GM18505 (cell line): Measurements from ENCODE around the gene APC2.

ENCODE experiments used
- ATAC-seq: cut with Tn5 transposase; IDR thresholded peaks from one replicate; pipeline ENCODE4 v1.9.1; 2021; ENCODE audit not compliant: unreplicated experiment
- POLR2A ChIP-seq: IDR thresholded peaks from 4 replicates; pipeline ENCODE4 v1.6.1; 2011; ENCODE audit warnings: borderline replicate concordance; ENCODE audit not compliant: insufficient read depth, insufficient read length; ENCODE audit errors: extremely low read depth

Gene APC2

GRCh38 chr19:1486720-1487575 lies 37.0 kb downstream of the APC2 start:
- no peak for TF ChIP-seq POLR2A
- no peak for ATAC-seq

- no peak for TF ChIP-seq POLR2A
- ATAC-seq, result no peak
Measured at GRCh38 chr19:1487576-1488281, 37.8 kb downstream of the APC2 start.

GRCh38 chr19:1488282-1488601 lies 38.3 kb downstream of the APC2 start:
- no peak for ATAC-seq
- no peak for TF ChIP-seq POLR2A

DNA sequence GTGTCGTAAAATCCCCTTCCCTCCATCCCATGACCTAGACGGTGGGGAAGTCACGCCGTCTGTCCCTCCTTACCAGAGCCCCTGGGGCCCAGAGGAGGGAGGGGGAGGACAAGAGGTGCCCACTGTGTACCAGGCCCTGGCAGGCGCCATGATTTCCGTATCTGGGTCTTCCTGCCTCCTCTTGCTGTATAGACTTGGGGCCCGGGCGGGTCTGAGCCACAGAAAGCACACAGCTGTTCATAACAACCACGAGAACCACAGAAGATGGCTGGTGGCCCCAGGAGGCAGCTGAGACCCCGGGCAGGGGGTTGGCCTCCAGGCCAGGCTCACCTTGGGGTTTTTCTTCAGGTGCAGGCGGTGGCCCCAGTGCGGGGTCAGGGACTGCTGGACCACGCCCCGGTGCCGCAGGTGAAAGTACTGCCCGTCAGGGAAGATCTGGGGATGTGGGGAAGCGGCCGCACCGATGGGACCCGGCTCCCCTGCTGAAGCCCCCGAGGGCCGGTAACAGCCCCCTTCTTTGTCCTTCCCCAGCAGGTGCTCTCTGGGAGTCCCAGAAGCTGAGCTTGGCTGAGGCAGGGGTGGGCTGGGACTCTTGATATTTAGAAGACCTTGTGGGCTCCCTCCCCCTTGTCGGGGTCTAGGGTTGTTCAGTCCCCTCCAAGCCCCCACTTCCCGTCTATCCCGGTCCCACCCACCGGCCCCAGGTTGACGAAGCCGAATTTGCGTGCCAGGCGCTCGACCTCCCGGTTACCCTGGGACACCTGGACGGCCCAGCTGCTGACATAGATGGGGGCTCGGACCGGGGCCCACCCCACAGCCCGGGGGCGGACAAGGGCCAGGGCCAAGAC lies 39.8 kb downstream of the APC2 start:
- no peak for TF ChIP-seq POLR2A
- ATAC-seq, result no peak

DNA sequence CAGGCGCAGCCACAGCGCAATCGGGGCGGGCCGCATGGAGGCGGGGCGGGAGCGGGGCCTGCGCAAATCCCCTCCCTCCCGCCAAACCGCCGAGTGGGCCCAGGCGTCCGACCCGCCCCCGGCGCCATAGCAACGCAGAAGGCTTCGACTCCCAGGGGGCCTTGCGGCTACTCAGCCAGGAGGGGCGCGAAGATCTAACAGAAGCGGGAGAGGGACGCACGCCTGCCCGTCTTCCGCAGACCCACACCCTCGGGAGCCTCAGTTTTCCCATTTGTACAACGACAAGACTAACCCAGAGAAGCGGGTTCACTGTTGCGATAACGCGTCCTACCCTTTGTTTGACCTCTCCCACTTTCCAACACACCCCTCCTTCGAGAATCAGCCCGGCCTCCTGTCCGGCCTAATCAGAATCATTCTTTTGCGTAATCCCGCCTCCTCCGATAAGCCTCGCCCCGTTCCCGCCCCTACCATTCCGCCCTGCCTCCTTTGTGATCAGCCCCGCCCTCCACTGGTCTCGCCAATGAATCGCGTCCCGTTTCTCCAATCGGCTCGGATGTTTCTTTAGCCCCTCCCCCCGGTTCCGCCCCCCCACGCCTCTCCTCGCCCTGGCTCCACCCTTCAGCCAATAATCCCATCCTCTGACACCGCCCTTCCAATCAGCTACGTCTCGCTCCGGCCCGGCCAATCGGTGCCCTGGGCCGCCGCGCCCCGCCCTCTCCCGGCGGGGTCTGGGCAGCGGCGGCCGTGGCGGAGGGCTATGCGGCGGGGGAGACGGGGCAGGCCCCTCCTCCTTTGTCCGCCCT lies 40.6 kb downstream of the APC2 start, which contains the start of gene PCSK4:
PCSK4 (minus strand) TSS at position 40 of the 803 bp plus-strand sequence; CDS start at position 36, 4 bp downstream.
- TF ChIP-seq POLR2A, result no peak
- ATAC-seq, result peak; percentile 72

DNA sequence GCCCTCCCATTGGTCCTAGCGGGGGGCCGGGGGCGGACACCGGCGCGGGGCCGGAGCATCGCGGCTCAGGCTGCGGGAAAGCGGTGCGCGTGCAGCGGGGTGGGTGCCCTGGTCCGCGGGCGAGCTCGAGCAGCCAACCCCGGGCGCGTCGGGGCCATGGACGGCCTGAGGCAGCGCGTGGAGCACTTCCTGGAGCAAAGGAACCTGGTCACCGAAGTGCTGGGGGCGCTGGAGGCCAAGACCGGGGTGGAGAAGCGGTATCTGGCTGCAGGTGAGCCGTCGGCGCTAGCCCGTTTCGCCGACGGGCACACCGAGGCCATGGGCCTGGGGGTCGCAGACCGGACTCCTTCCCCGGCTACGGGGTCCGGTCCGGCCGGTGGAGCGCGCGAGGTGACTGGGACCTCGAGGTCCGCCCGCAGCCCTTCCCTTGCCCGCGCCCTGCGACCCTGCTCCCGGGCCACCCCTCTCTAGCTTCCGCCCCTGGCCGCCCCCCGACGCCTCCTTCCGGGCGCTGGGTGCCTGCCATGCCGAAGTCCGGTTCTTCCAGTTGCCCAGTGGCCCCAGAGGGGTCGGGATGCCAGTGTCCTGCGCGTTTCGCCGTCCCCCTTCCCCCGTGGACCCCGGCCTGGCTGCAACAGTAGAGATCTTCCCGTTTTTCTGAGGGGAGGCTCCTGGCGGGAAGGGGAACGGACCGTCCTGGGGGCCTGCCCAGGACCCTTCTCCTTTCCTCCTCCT lies 41.4 kb downstream of the APC2 start, which contains the start of gene REEP6:
REEP6 (plus strand) TSS at position 68 of the 735 bp plus-strand sequence; CDS start at position 157, 89 bp downstream.
- TF ChIP-seq POLR2A, result no peak
- ATAC-seq, result no peak

DNA sequence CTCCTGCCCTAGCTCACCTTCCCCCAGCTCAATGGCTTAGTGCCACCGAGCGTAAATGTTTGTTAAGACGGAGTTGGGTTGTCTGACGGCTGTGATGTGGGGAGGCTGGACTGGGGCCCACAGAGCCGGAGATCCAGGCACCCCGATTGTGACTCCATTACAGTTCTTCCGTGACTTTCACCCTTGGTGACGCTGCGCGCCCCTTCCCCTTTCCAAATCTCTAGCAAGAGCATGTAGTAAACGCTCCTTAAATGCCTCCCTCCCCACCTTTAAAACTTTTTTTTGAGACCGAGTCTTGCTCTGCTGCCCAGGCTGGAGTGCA lies 41.9 kb downstream of the APC2 start:
- no peak for ATAC-seq

GRCh38 chr19:1492474-1493006 lies 42.6 kb downstream of the APC2 start:
- no peak for TF ChIP-seq POLR2A
- no peak for ATAC-seq

More for the DNA sequence above, 41.9 kb downstream of the APC2 start:
- no peak for TF ChIP-seq POLR2A

DNA sequence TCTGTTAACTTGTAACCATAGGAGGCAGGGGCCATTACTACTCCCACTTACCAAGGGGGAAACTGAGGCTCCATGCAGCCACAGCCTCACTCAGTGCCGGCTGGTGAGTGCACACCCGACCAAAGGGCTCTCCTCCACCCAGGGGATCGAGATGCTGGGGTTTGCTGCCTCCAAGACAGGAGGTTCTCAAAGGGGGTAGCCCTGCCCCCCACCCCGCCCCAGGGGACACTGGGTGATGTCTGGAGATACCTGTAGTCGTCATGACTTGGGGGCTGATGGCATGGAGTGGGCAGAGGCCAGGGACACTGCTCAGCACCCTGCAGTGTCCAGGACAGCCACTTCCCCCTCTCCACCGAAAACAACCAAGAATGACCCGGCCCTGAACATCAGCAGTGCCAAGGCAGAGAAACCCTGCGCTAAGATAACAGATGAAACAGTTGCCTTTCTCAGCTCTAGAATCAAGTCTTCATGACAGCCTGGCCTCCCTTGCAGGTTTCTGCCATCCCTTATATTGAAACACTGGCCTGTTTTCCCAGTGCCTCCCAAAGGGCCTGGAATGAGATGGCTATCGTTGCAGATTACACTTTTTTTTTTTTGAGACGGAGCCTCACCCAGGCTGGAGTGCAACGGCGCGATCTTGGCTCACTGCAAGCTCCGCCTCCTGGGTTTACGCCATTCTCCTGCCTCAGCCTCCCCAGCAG lies 44.3 kb downstream of the APC2 start:
- no peak for ATAC-seq

DNA sequence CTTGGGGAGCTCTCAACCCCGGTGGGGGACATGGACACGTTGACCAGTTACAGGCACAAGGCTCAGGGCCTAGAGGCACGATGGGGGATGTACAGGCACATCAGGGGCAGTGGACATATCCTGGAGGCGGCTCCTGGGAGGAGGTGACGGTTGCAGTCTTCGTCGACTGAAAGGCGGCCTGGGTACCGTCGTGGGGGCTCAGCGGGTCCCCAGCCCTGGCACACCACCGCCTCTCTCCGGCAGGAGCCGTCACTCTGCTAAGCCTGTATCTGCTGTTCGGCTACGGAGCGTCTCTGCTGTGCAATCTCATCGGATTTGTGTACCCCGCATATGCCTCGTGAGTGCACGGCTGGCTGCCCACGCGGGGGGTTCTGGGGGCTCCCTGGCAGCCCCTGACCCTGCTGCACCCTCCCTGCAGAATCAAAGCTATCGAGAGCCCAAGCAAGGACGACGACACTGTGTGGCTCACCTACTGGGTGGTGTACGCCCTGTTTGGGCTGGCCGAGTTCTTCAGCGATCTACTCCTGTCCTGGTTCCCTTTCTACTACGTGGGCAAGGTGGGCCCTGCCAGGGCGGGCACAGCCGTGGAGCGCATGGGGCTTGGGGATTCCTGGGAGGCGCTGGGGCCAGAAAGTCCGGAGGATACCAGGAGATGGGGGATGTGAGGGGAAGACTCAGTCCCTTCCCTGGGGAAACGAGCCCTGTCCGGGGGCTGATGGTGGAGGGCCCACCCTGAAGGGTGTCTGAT lies 45.3 kb downstream of the APC2 start:
- TF ChIP-seq POLR2A, result no peak
- no peak for ATAC-seq

More for the DNA sequence above, 44.3 kb downstream of the APC2 start:
- no peak for TF ChIP-seq POLR2A
